ENCODE measurements around the gene AKAP12.
"Not testable (repeated sequence)": the region's sequence is repeated elsewhere in the genome, so short reads cannot be mapped to it uniquely, and the experiment has no call there.

AKAP12 gene

DNA sequence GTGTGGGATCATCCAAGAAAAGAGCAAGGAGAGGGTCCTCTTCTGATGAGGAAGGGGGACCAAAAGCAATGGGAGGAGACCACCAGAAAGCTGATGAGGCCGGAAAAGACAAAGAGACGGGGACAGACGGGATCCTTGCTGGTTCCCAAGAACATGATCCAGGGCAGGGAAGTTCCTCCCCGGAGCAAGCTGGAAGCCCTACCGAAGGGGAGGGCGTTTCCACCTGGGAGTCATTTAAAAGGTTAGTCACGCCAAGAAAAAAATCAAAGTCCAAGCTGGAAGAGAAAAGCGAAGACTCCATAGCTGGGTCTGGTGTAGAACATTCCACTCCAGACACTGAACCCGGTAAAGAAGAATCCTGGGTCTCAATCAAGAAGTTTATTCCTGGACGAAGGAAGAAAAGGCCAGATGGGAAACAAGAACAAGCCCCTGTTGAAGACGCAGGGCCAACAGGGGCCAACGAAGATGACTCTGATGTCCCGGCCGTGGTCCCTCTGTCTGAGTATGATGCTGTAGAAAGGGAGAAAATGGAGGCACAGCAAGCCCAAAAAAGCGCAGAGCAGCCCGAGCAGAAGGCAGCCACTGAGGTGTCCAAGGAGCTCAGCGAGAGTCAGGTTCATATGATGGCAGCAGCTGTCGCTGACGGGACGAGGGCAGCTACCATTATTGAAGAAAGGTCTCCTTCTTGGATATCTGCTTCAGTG is 110.8 kb downstream of the AKAP12 start:
- no peak for DNase-seq

DNA sequence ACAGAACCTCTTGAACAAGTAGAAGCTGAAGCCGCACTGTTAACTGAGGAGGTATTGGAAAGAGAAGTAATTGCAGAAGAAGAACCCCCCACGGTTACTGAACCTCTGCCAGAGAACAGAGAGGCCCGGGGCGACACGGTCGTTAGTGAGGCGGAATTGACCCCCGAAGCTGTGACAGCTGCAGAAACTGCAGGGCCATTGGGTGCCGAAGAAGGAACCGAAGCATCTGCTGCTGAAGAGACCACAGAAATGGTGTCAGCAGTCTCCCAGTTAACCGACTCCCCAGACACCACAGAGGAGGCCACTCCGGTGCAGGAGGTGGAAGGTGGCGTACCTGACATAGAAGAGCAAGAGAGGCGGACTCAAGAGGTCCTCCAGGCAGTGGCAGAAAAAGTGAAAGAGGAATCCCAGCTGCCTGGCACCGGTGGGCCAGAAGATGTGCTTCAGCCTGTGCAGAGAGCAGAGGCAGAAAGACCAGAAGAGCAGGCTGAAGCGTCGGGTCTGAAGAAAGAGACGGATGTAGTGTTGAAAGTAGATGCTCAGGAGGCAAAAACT is 111.5 kb downstream of the AKAP12 start:
- no peak for DNase-seq

DNA sequence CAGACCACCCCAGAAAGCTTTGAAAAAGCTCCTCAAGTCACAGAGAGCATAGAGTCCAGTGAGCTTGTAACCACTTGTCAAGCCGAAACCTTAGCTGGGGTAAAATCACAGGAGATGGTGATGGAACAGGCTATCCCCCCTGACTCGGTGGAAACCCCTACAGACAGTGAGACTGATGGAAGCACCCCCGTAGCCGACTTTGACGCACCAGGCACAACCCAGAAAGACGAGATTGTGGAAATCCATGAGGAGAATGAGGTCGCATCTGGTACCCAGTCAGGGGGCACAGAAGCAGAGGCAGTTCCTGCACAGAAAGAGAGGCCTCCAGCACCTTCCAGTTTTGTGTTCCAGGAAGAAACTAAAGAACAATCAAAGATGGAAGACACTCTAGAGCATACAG is 112.0 kb downstream of the AKAP12 start:
- no peak for DNase-seq

- no peak for DNase-seq
These were observed 112.9 kb downstream of the AKAP12 start for GRCh38 chr6:151352410-151353396.

GRCh38 chr6:151353795-151354194 is 114.0 kb downstream of the AKAP12 start:
- DNase-seq: no peak

- DNase-seq: not testable (repeated sequence)
These were observed 117.2 kb downstream of the AKAP12 start for GRCh38 chr6:151356983-151357382.

DNA sequence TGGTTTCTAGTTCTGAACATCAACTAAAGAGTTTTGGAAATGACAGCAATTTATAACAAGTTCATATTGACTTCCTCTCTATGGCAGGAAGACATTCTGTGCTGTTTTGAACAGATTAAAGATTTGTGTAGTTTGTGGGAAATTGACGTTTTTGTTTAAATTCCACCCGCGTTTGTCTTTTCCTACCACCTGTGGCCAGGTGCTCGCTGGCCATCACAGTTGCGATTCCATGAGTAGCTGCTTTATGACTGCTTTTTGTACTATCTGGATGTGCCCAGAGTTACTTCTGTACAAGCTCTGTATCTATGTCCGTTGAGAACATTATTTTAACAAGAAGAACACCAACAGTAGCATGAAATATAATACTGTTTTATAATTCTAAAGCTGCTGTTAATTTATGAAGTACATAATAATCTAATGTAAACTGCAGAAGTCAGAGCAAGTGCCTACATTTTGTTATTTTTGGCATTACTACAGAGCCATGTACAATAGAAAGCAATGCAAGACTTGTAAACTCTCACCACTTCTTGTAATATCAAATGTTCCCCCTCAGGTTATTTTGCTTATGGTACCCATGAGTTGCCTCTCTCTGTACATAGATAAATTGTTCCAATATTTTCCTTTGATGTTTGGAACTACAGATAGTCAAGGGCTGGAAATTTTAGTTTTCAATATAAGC is 118.1 kb downstream of the AKAP12 start:
- DNase-seq: no peak

GRCh38 chr6:151358475-151358874 is 118.7 kb downstream of the AKAP12 start:
- DNase-seq: no peak

- no peak for DNase-seq
These were observed 119.7 kb downstream of the AKAP12 start for GRCh38 chr6:151359486-151359885.

DNA sequence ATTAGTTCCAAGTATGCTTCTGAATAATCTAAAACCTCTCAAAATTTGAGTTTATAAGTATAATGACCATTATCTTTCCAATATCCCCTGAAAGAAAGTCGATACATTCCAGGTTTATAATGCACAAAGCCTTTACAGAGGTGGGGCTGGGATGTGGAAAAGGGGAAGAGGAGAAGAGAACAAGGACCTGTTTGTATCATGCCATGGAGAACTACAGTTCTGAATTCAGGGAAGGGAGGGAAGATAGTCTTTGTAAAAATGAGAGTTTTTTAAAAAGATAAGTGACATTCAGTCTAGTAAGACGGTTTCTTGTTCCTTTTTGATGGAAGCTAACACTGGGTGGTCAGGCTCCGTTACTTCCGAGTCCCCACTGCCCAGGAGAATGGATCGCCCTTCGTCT is 125.5 kb downstream of the AKAP12 start:
- DNase-seq: no peak

DNA sequence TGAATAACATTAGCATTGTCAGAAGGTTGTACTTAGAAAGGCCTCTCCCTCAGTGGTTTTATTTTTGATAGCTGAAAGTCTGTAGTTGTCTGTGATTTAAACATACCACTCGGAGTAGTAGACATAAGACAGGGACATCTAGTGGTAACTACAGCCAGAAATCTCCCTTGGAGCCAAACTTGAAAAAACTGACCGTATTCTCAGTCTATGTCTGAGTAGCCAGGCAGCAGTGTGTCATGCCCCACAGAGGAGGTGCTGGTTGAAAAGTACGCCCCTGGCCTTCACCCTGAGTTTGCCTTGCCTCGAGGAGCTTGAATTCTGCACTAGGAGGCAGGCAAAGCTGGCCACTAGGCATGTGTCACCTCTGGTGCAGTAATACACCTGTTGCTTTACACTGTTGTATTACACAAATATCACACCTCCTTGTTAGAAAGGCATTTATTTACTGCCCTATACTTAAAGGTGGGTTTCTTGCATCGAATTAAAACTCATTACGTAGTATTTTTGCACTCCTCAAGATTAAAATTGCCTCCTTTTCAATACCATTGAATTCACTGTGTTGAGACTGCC is 130.8 kb downstream of the AKAP12 start:
- DNase-seq: no peak

- DNase-seq: no peak
These were observed 132.4 kb downstream of the AKAP12 start for GRCh38 chr6:151372164-151372563.

GRCh38 chr6:151374036-151374683 is 134.4 kb downstream of the AKAP12 start:
- DNase-seq: no peak

DNA sequence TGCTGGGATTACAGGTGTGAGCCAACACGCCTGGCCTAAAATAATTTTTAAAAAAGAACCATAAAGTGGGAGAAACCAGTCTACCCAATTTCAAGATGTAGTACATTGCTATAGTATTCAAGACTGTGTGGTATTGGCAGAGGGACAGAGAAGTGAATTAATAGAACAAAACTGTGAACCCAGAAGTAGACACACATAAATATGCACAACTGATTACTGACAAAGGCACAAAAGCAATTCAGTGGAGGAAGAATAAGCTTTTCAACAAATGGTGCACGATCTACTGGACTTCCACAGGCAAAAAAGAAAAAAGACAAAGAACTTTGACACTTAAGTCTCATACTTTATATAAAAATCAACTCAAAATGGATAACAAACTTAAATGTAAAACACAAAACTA is 136.1 kb downstream of the AKAP12 start:
- no peak for DNase-seq

DNA sequence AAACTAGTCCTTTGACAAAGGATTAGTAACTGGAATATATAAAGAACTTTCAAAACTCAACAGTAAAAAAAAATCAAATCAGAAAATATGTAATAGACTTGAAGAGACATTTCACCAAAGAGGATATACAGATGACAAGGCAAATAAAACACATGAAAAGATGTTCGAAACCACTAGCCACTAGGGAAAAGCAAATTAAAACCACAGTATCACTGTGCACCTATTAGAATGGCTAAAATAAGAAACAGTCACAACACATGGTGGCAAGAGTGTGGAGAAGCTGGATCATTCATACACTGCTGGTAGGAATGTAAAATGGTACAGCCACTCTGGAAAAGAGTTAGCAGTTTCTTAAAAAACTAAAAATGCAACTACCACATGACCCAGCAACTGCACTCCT is 136.7 kb downstream of the AKAP12 start:
- no peak for DNase-seq

DNA sequence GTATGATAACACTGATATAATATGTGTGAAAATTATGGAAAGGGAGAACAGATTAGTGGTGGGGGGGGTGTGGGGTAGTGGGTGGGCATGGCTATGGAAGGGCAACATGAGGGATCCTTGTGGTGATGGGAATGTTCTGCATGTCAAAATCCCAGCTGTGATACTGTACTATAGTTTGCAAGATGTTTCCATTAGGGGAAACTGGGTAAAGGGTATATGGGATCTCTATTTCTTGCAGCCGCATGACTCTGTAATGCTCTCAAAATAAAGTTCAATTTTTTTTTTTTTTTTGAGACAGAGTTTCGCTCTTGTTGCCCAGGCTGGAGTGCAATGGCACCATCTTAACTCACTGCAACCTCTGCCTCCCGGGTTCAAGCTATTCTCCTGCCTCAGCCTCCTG is 137.3 kb downstream of the AKAP12 start:
- no peak for DNase-seq

DNA sequence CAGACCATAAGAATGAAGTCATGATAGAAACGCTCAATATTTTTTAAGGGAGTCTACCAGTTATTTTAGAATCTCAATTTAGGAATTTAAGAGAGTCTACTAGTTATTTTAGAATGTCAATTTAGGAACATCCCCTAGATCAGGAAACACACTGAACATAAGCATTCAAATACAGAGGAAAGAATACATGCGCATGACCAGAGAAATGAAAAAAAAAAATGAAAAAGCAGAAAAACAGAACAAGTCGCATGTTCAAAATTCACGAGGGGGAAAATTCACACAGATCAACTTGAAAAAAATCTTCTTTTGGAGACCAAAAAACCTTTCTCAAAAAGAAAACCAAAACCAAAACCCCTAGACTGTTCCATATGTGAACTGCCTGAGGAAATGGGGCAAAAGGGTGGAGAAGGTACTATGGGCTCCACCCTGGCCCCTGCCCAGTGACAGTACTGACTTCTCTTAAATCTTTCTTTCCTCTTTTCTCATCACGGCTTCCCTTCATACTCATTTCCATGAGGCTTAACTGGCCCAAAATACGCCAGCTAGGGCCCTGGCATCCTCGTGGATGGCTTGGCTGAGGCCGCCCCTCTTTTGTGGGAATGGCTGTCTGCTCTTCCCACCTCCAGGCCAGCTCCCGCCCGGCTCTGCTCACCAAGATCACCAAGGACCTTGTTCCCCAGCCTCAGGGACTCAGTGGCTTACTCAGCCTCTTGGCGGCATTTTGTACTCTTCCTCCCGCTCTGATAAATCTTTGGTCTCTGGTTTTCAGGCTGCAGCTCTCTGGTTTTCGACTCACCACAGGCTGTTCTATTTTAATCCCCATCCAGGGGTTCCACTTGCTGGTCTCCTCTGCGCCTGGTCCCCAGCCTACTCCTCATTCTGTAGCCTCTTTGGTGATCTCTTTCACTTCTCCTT is 140.4 kb downstream of the AKAP12 start:
- DNase-seq: peak; percentile 57

DNA sequence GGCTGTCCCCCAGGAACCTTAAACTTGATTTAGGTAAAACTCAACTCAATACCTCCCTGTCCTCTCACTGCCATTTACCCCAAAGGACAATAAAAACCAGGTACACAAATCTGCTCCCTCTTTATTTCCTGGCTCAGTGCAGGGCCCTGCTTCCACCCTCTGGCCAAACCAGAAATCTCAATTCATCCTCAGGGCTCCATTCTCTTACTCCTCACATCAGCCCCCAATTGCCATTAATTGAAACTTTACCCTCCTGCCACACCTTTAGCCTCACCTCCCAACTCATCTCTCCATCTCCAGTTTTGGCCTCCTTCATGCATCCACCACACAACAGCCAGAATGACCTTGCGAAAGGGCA is 141.1 kb downstream of the AKAP12 start:
- DNase-seq: no peak

DNA sequence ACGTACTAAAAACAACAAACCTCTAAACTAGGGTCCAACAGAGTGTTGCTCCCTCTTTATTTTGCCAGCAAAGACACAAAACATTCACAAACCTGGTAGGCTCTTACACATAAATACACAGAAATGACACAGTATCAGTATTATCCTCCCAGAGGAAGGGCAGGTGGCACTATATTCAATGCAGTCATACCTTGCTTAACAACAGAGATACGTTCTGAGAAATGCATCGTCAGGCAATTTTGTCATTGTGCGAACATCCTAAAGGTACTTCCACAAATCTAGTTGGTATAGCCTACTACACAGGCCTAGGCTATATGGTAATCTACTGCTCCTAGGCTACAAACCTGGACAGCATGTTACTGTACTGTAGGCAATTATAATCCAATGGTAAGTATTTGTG is 142.0 kb downstream of the AKAP12 start:
- no peak for DNase-seq

DNA sequence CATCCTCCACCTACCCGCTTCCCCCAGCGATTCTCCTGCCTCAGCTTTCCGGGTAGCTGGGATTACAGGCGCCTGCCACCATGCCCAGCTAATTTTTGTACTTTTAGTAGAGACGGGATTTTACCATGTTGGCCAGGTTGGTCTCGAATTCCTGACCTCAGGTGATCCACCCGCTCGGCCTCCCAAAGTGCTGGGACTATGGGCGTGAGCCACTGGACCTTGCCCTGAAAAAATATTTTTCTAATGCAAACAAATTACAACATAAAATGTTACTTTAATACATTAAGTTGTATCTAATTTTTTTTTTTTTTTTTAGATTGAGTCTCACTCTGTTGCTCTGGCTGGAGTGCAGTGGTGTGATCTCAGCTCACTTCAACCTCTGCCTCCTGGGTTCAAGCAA is 142.9 kb downstream of the AKAP12 start:
- not testable (repeated sequence) for DNase-seq

DNA sequence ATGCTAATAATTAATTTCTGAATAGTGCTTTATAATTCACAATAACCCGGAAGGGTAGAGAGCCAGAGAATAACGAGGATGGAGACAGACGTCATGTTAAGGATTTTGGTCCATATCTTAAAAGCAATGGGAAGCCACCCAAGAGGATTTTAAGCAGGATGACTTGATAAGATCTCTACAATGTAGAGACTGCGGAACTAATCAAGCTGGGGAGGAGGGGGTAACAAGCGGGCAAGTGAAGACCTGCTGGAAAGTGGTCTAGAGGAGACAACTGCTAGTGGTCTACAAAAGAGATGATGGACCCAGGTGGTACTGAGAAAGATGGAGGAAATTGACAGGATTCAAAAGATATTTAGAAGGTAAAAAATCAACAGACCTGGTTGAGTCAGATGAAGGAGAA is 144.4 kb downstream of the AKAP12 start:
- DNase-seq: no peak
